ENCODE data around the gene SPIN1.

GRCh38 chr9:88342246-88342645 is 46.0 kb upstream of the SPIN1 start:
- no peak for TF ChIP-seq EZH2 (IDR thresholded peaks at IDR 0.05; ENCODE audit: borderline replicate concordance, low read depth, low read length, severe bottlenecking)
- no peak for TF ChIP-seq CTCF (IDR thresholded peaks at IDR 0.05; ENCODE audit: extremely low read depth in 1 of 2, insufficient read depth in 1 of 2, low read depth in 1 of 2, low read length in 2 of 2)
- no peak for TF ChIP-seq POLR2AphosphoS5 (IDR thresholded peaks at IDR 0.05; ENCODE audit: insufficient read depth, low read depth, low read length)
- no peak for TF ChIP-seq POLR2A (IDR thresholded peaks at IDR 0.05; ENCODE audit: low read depth, low read length)
- no peak for TF ChIP-seq MAX (IDR thresholded peaks at IDR 0.05; ENCODE audit: insufficient read depth, insufficient read length)
- no peak for TF ChIP-seq MYC (IDR thresholded peaks at IDR 0.05; ENCODE audit: low read depth, low read length)
